H1 (cell line): ENCODE measurements around the gene NUDT3.

Experiments
- CHD1 ChIP-seq: IDR thresholded peaks from 2 replicates; pipeline ENCODE4 v1.6.1; 2012; ENCODE audit warnings: low read depth, low read length, improper control_type of control experiment
- CTCF ChIP-seq, 3 experiments: IDR thresholded peaks; 1 replicate in 2 of 3; 2 replicates in 1 of 3; pipeline versions ENCODE4 v1.5.1 to v1.6.1; 2011; ENCODE audit warnings: low read length in 3 of 3, mild to moderate bottlenecking in 3 of 3, inconsistent platforms in 2 of 3, low read depth in 1 of 3, moderate library complexity in 1 of 3; ENCODE audit not compliant: insufficient read depth in 1 of 3; ENCODE audit errors: control extremely low read depth in 1 of 3
- EZH2 ChIP-seq: fragments of 200-600 bp; sonication (generic); IDR thresholded peaks from 2 replicates; pipeline ENCODE4 v1.7.1; 2012; ENCODE audit warnings: low read depth, mild to moderate bottlenecking, moderate library complexity, low read length, inconsistent platforms; ENCODE audit not compliant: severe bottlenecking
- POLR2A ChIP-seq, 2 experiments: IDR thresholded peaks; 1 replicate in 1 of 2; 2 replicates in 1 of 2; pipeline ENCODE4 v1.6.1; 2011; ENCODE audit warnings: low read depth in 2 of 2, low read length in 2 of 2, mild to moderate bottlenecking in 2 of 2; ENCODE audit errors: control extremely low read depth in 1 of 2
- POLR2AphosphoS5 ChIP-seq: IDR thresholded peaks from 2 replicates; pipeline ENCODE4 v1.6.1; 2011; ENCODE audit warnings: low read depth, low read length
- RNF2 ChIP-seq: fragments of 200-900, 300-1000 bp; sonication (generic); IDR thresholded peaks from 2 replicates; pipeline ENCODE4 v1.7.1; 2016; ENCODE audit warnings: borderline replicate concordance, low read depth, mild to moderate bottlenecking, antibody characterized with exemption, low read length; ENCODE audit not compliant: poor library complexity, severe bottlenecking; ENCODE audit errors: missing control alignments
- SIX5 ChIP-seq: IDR thresholded peaks from 2 replicates; pipeline ENCODE4 v1.6.1; 2011; ENCODE audit warnings: mild to moderate bottlenecking, low read depth, low read length
- TAF1 ChIP-seq: IDR thresholded peaks from 2 replicates; pipeline ENCODE4 v1.6.1; 2011; ENCODE audit warnings: mild to moderate bottlenecking, low read depth, low read length
- TCF12 ChIP-seq: IDR thresholded peaks from 2 replicates; pipeline ENCODE4 v1.6.1; 2011; ENCODE audit warnings: low read depth, mild to moderate bottlenecking, low read length
- YY1 ChIP-seq: IDR thresholded peaks from 2 replicates; pipeline ENCODE4 v1.6.1; 2011; ENCODE audit warnings: low read depth, mild to moderate bottlenecking, low read length
- ZNF274 ChIP-seq: IDR thresholded peaks from 2 replicates; pipeline ENCODE4 v1.7.0; 2012; ENCODE audit warnings: low read length, borderline replicate concordance; ENCODE audit errors: extremely low read depth

GRCh38 chr6:34241351-34242215 lies 150.9 kb downstream of the NUDT3 start:
- TF ChIP-seq POLR2AphosphoS5 (peak; percentile 59), SIX5 (no peak), EZH2 (no peak), CTCF (IDR thresholded peaks at IDR 0.05; ENCODE audit: control extremely low read depth in 1 of 3, insufficient read depth in 1 of 3, low read depth in 1 of 3, low read length in 3 of 3) (no peak), TAF1 (no peak), CHD1 (no peak), POLR2A (IDR thresholded peaks at IDR 0.05; ENCODE audit: control extremely low read depth in 1 of 2, low read depth in 2 of 2, low read length in 2 of 2) (peak in 1 of 2 experiments; percentile 51; a peak in 1 of 3 replicates), RNF2 (no peak), YY1 (no peak), TCF12 (no peak), ZNF274 (no peak)
